Measurements from ENCODE around the gene CCDC43.

DNA sequence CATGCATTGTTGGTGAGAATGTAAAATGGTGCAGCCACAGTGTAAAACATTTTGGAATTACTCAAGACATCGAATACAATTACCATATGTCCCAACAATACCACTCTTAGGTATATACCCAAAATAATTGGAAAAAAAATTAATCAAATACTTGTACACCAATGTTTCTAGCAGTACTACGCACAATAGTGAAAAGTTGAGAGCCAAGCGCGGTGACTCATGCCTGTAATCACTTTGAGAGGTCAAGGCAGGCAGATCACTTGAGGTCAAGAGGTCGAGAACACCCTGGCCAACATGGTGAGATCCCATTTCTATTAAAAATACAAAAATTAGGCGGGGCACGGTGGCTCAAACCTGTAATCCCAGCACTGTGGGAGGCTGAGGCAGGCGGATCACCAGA lies 36.8 kb downstream of the CCDC43 start:
- TF ChIP-seq POLR2AphosphoS5 (IDR thresholded peaks at IDR 0.05; ENCODE audit: low read depth, low read length) (no peak), TAF1 (IDR thresholded peaks at IDR 0.05; ENCODE audit: borderline replicate concordance, low read depth, low read length) (no peak)
